Ovary (tissue), 3 donors: Measurements from ENCODE around the gene MCM3AP.

ENCODE experiments used
- POLR2A ChIP-seq: fragments of 450-650 bp; IDR thresholded peaks from one replicate; pipeline ENCODE4 v1.6.1; 2017; ENCODE audit warnings: antibody characterized with exemption, mild to moderate bottlenecking, moderate library complexity
- TF ChIP-seq, protein P1 (sequence below), 3 donors: fragments of 450-650 bp in 2 of 3; fragments of 200-600 bp in 1 of 3; IDR thresholded peaks; one replicate each; pipeline versions ENCODE4 v1.5.1 to v1.8.0; 2016 to 2022; ENCODE audit warnings: antibody characterized with exemption in 3 of 3, mild to moderate bottlenecking in 1 of 3
- donor health status: DM: no; HTN: no; CAD: no.

DNA sequence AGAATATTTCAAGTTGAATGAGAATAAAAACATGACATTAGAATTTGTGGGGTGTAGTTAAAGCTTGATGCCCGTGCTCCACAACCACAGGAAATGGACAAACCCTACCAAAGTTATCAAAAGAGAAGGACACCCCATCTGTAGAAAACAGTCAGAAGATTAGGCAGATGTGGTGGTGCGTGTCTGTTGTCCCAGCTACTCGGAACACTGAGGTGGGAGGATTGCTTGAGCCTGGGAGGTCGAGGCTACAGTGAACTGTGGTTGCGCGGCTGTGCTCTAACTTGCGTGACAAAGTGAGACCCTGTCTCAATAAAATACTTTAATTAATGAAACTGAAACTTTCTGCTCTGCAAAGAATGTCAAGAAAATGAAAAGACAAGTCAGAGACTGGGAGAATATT is 99.7 kb downstream of the MCM3AP start:
- TF ChIP-seq POLR2A: no peak
- TF ChIP-seq, protein P1, sequence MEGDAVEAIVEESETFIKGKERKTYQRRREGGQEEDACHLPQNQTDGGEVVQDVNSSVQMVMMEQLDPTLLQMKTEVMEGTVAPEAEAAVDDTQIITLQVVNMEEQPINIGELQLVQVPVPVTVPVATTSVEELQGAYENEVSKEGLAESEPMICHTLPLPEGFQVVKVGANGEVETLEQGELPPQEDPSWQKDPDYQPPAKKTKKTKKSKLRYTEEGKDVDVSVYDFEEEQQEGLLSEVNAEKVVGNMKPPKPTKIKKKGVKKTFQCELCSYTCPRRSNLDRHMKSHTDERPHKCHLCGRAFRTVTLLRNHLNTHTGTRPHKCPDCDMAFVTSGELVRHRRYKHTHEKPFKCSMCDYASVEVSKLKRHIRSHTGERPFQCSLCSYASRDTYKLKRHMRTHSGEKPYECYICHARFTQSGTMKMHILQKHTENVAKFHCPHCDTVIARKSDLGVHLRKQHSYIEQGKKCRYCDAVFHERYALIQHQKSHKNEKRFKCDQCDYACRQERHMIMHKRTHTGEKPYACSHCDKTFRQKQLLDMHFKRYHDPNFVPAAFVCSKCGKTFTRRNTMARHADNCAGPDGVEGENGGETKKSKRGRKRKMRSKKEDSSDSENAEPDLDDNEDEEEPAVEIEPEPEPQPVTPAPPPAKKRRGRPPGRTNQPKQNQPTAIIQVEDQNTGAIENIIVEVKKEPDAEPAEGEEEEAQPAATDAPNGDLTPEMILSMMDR (IDR thresholded peaks at IDR 0.05): no peak
